Liver (tissue), 9 donors: ENCODE data around the gene SLC25A25. TPM values are rescaled to one million over a fixed set of nuclear protein-coding genes. Genes with fewer than 3 reads are reported as not detected.

Experiments
- DNase-seq: peaks from one replicate; pipeline ENCODE4 v3.0.0-alpha.2; 2017; ENCODE audit warnings: low spot score
- H3K27ac ChIP-seq, 2 donors: one replicate each; pipeline ENCODE4 v1.7.0; 2013; ENCODE audit warnings: inconsistent platforms in 2 of 2, low read length in 2 of 2, control low read depth in 1 of 2, low read depth in 1 of 2, mild to moderate bottlenecking in 1 of 2
- H3K27me3 ChIP-seq, 4 donors: one replicate each; pipeline versions ENCODE4 v1.6.1 to v1.7.0; 2013; ENCODE audit warnings: low read length in 3 of 4, inconsistent platforms in 1 of 4, mild to moderate bottlenecking in 1 of 4, moderate library complexity in 1 of 4; ENCODE audit not compliant: control insufficient read depth in 4 of 4, insufficient read depth in 4 of 4
- H3K36me3 ChIP-seq, 4 donors: one replicate each; pipeline versions ENCODE4 v1.6.1 to v1.7.0; 2013; ENCODE audit warnings: low read length in 3 of 4, mild to moderate bottlenecking in 3 of 4, low read depth in 1 of 4, moderate library complexity in 1 of 4; ENCODE audit not compliant: control insufficient read depth in 4 of 4, insufficient read depth in 3 of 4
- H3K4me1 ChIP-seq, 4 donors: one replicate each; pipeline versions ENCODE4 v1.6.1 to v1.7.0; 2013; ENCODE audit warnings: low read length in 3 of 4, mild to moderate bottlenecking in 3 of 4, moderate library complexity in 1 of 4; ENCODE audit not compliant: control insufficient read depth in 4 of 4, insufficient read depth in 4 of 4
- H3K4me3 ChIP-seq, 3 donors: one replicate each; pipeline versions ENCODE4 v1.6.1 to v1.7.0; 2013; ENCODE audit warnings: low read length in 3 of 3, control low read depth in 1 of 3, low read depth in 1 of 3, mild to moderate bottlenecking in 1 of 3
- H3K9ac ChIP-seq, 2 donors: one replicate each; pipeline ENCODE4 v1.7.0; 2013; ENCODE audit warnings: low read length in 2 of 2, mild to moderate bottlenecking in 2 of 2, moderate library complexity in 2 of 2, control low read depth in 1 of 2, low read depth in 1 of 2
- H3K9me3 ChIP-seq, 4 donors: one replicate each; pipeline versions ENCODE4 v1.6.1 to v1.7.0; 2013; ENCODE audit warnings: low read length in 3 of 4; ENCODE audit not compliant: control insufficient read depth in 4 of 4
- ATF3 ChIP-seq: IDR thresholded peaks from 2 replicates; pipeline ENCODE4 v1.6.1; 2016; ENCODE audit warnings: antibody characterized with exemption
- EGR1 ChIP-seq, 2 donors: IDR thresholded peaks; 2 replicates each; pipeline ENCODE4 v1.6.1; 2016 to 2018; ENCODE audit warnings: antibody characterized with exemption in 2 of 2, low read depth in 2 of 2
- FOXA1 ChIP-seq: IDR thresholded peaks from 2 replicates; pipeline ENCODE4 v1.6.1; 2016; ENCODE audit warnings: antibody characterized with exemption
- FOXA2 ChIP-seq: IDR thresholded peaks from 2 replicates; pipeline ENCODE4 v1.6.1; 2016; ENCODE audit warnings: antibody characterized with exemption
- GABPA ChIP-seq, 2 donors: IDR thresholded peaks in 1 of 2; conservative IDR thresholded peaks in 1 of 2; 2 replicates each; pipeline ENCODE4 v1.6.1; 2016; ENCODE audit warnings: antibody characterized with exemption in 2 of 2, mild to moderate bottlenecking in 1 of 2, moderate library complexity in 1 of 2
- HNF4A ChIP-seq, 2 donors: conservative IDR thresholded peaks; 2 replicates each; pipeline ENCODE4 v1.6.1; 2016; ENCODE audit warnings: antibody characterized with exemption in 2 of 2, mild to moderate bottlenecking in 2 of 2
- MAX ChIP-seq: IDR thresholded peaks from 2 replicates; pipeline ENCODE4 v1.6.1; 2016; ENCODE audit warnings: antibody characterized with exemption
- NR2F2 ChIP-seq: IDR thresholded peaks from 2 replicates; pipeline ENCODE4 v1.6.1; 2016; ENCODE audit warnings: antibody characterized with exemption
- RAD21 ChIP-seq, 2 donors: IDR thresholded peaks; 2 replicates each; pipeline ENCODE4 v1.6.1; 2016; ENCODE audit warnings: antibody characterized with exemption in 2 of 2, mild to moderate bottlenecking in 2 of 2
- REST ChIP-seq: IDR thresholded peaks from 2 replicates; pipeline ENCODE4 v1.6.1; 2016; ENCODE audit warnings: antibody characterized with exemption, mild to moderate bottlenecking
- RXRA ChIP-seq, 2 donors: IDR thresholded peaks; 2 replicates each; pipeline ENCODE4 v1.6.1; 2017 to 2018; ENCODE audit warnings: antibody characterized with exemption in 2 of 2, mild to moderate bottlenecking in 1 of 2
- SP1 ChIP-seq: IDR thresholded peaks from 2 replicates; pipeline ENCODE4 v1.6.1; 2018; ENCODE audit warnings: antibody characterized with exemption, mild to moderate bottlenecking
- YY1 ChIP-seq: IDR thresholded peaks from 2 replicates; pipeline ENCODE4 v1.6.1; 2016; ENCODE audit warnings: antibody characterized with exemption, mild to moderate bottlenecking
- WGBS: extraction: QIAGEN DNeasy Blood & Tissue Kit; methylation state at CpG from one replicate; pipeline ENCODE4 v1.1.7; 2013; 5-methylcytosine and 5-hydroxymethylcytosine counted together
- polyA plus RNA-seq, 2 donors: library from polyadenylated mRNA; stranded (reverse) in 1 of 2; unstranded in 1 of 2; fragments of 200-250 nt in 1 of 2; fragments of >200 nt in 1 of 2; fragmentation: Nextera tagmentation in 1 of 2; extraction: Ambion mirVana in 1 of 2; gene quantifications; one replicate each; pipeline versions ENCODE4 v1.2.1 to v1.2.3, GENCODE V29; 2013 to 2015
- total RNA-seq, 2 donors: library from RNA; depleted of rRNA; stranded (reverse); fragments of >200 nt; gene quantifications; one replicate each; pipeline ENCODE4 v1.2.3, GENCODE V29; 2014
- donor health status: healthy.
- donor health status: healthy.
- donor health status: healthy.
- donor health status: healthy.
- donor health status: healthy.

Gene SLC25A25
- total and polyA plus RNA-seq, 4 donors = 21.7 to 74.6 (median 39.3) TPM

GRCh38 chr9:128056086-128056485 is 11.9 kb upstream of the SLC25A25 start:
- peaks cover 13 to 24% (median 17%) of the 10 kb centered on the region in 4 donors for H3K4me1 ChIP-seq
- no peak overlapping the region for H3K9ac ChIP-seq
- 91% methylated on average over 3 of the region's 3 CpGs for WGBS
- H3K4me3 ChIP-seq = no peak overlapping the region
- H3K36me3 ChIP-seq = no peaks in the 10 kb centered on the region
- peak overlapping the region; percentile 5 to 56 for H3K27ac ChIP-seq
- TF ChIP-seq RXRA (IDR thresholded peaks at IDR 0.05) (no peak), EGR1 (IDR thresholded peaks at IDR 0.05; ENCODE audit: low read depth in 2 of 2) (no peak), FOXA2 (no peak), SP1 (no peak), YY1 (no peak), HNF4A (conservative IDR thresholded peaks at IDR 0.05) (no peak), NR2F2 (no peak), GABPA (IDR thresholded peaks at IDR 0.05 in 1 of 2, conservative IDR thresholded peaks at IDR 0.05 in 1 of 2) (no peak), REST (no peak), RAD21 (IDR thresholded peaks at IDR 0.05) (no peak), FOXA1 (no peak), ATF3 (no peak), MAX (no peak)
- no peaks in the 10 kb centered on the region for H3K9me3 ChIP-seq
- no peaks in the 10 kb centered on the region for H3K27me3 ChIP-seq
- DNase-seq = no peak

- 57% methylated on average over 14 of the region's 14 CpGs for WGBS
- DNase-seq = no peak
- peak overlapping the region in 1 of 2 donors; percentile 36 for H3K27ac ChIP-seq
- H3K4me1 ChIP-seq = peaks cover 13 to 24% (median 17%) of the 10 kb centered on the region in 4 donors
- H3K27me3 ChIP-seq = no peaks in the 10 kb centered on the region
- TF ChIP-seq RXRA (IDR thresholded peaks at IDR 0.05) (peak in 1 of 2 donors; percentile 68), HNF4A (conservative IDR thresholded peaks at IDR 0.05) (peak; percentile 40 to 48), MAX (no peak), SP1 (peak; percentile 50), YY1 (peak; percentile 33), ATF3 (no peak), NR2F2 (peak; percentile 9)
- H3K9me3 ChIP-seq = no peaks in the 10 kb centered on the region
- no peak overlapping the region for H3K4me3 ChIP-seq
- H3K36me3 ChIP-seq = peaks cover 0 to 3% (median under 1%) of the 10 kb centered on the region in 4 donors
- H3K9ac ChIP-seq = no peak overlapping the region
These were observed 10.9 kb upstream of the SLC25A25 start for GRCh38 chr9:128056887-128057723.
